GM18517 (cell line): Measurements from ENCODE around the gene CROCC2.

ENCODE experiments used
- ATAC-seq: cut with Tn5 transposase; IDR thresholded peaks from one replicate; pipeline ENCODE4 v1.9.1; 2021; ENCODE audit warnings: mild to moderate bottlenecking, moderate library complexity; ENCODE audit not compliant: unreplicated experiment

Gene CROCC2

GRCh38 chr2:240919786-240920782 is 13.9 kb downstream of the CROCC2 start:
- no peak for ATAC-seq

DNA sequence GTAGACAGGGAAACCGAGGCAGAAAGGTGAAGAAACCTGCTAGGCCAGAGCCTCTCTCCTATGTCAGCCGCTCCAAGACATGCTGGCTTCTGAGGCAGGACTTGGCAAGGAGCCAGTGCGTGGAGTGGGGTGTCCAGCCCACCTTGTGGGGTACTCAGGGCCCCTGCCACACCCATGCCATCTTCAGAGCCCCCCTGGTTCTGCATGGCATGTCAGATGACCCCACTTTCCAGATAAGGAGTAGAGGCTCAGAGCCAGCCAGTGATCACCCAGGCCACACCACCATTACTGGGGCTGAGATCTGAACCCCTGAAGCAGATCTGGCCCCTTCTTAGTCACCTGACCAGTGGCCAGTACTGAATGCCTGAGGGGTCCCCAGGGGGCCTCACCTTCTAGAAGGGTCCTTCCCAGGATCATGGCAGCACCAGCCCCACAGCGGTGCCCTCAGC is 14.7 kb downstream of the CROCC2 start:
- ATAC-seq, result no peak

- no peak for ATAC-seq
These were observed 15.3 kb downstream of the CROCC2 start for GRCh38 chr2:240921311-240921994.

DNA sequence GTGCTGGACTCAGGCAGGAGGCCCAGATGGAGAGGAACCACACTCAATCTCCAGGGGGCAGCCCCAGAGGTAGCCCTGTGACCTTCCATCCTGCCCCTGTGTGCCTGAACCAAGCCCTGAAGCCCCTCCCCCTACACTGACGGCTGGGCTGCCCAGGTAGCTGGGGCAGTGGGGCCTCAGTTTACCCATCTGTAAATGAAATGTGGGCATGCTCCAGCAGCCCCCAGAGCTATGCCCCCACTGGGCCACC is 15.8 kb downstream of the CROCC2 start:
- no peak for ATAC-seq

DNA sequence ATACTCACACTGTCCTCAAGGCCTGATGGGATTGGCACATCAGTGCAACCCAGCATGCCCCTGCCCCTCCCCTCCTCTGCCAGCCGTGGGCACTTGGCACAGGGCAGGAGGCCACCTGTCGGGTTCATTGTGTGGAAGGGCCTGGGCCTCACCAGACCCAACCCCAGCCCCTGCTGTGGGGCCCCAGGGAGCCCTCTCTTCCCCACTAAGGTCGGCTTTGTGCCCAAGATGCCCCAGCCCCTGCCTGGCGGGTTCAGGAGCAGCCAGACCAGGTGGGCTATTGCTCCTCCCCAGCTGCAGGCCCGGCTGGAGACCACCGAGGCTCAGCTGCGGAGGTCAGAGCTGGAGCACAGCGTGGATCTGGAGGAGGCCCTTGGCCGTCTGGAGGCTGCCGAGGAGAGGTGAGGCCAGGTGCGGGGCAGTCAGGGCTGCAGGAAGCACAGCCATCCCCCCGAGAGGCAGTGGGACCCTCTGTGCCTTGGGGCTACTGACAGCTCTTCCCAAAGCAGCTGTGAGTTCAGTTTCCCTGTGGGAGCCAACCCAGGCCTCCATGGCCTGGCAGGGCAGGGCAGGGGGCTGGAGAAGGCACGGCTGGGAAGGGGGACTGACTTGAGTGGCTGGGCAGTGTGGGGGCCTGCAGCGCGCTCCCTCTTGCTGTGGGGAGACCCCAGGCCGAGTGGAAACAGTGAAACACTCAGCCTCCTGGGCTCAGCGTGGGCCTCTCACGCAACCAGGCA is 16.3 kb downstream of the CROCC2 start:
- no peak for ATAC-seq

DNA sequence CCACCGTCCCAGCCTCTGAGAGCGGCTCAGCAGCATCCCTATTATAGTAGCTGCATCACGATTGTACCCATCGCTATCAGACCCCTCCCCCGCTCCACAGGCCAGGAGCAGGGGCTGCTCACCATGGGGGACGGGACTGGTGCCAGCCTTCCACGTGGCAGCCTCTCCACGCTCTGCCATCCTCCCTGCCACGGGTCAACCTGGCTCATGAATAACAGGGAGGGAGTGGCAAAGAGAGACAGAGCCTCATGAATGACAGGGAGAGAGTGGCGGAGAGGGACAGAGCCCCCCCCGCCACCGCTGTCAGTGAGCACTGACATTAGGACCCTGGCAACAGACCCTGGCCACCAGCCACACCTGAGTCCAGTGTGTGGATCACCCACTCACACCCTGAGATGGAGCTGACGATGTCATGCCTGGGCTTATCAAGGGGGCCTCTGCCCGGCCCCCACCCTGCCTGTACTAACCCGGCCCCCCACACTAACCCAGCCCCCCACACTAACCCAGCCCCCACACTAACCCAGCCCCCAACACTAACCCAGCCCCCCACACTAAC is 16.9 kb downstream of the CROCC2 start:
- no peak for ATAC-seq

DNA sequence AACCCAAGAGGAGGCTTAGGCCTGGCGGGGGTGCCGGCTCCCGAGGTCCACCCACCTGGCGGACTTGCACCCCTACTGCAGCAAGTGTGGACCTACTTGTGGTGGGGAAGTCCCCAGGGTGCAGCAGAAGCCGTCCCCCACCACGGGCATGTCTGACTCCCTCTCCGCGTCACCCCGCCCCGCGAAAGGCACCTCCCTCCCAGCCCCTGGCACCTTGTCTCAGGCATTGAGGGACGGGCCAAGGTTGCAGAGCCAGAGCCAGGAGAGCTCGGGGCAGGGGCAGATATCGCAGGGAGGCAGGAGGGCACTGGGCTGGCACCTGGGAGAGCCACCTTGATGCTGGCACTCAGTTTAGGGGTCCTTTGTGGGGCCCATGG is 19.0 kb downstream of the CROCC2 start:
- ATAC-seq, result no peak

DNA sequence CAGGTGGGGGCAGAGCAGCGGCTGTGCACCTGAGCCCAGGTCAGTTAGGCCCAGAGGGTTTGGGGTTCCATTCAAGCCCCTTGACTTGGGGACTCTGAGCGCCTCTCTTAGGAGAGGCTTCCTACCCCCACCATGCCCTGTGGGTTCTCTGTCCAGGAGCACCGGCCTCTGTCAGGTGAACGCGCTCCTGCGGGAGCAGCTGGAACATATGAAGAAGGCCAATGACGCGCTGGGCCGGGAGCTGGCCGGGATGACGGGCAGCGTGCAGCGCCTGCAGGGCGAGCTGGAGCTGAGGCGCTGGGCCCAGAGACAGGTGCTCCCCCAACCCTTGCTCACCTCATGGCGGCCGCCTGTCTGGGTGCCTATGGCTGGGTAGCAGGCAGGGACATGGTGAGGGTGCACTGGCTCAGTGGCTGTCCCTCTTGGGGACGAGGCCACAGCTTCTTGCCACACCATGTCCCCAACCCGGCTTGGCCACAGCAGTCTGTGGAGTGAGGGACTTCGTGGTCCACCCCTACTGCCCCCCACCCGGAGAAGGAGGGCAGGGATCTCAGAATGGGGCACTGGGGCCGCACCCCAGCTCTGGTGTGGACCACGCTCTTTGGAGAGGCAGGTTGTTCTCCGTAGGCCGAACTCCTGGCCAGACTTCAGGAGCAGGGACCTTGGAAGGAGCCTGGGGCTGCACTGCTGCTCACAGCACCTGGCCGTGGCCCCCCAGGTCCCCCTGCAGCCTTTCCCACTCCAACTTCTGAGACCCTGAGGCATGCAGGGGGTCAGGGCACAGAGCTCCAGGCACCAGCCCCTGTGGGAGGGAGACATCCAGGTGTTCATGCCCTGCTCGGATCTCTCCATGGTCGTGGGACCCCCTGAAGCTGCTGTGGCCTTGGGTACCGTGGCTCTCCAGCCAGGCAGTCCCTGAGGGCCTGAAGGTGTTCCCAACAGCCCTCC is 19.7 kb downstream of the CROCC2 start:
- no peak for ATAC-seq

GRCh38 chr2:240926516-240927389 is 20.6 kb downstream of the CROCC2 start:
- no peak for ATAC-seq

DNA sequence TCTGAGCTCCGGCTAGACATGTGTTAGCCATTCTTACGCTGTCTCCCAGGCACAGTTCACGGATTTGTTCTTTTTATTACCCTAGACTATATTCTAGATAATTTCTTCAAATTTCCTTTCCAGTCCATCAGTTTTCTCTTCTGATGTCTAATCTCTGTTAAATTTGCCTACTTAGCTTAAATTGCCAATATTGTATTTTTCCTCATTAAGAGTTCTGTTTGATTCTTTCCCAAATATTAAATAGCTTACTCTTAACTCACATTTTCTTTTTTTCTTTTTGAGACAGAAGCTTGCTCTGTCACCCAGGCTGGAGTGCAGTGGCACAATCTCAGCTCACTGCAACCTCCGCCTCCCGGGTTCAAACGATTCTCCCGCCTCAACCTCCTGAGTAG is 21.2 kb downstream of the CROCC2 start:
- no peak for ATAC-seq

DNA sequence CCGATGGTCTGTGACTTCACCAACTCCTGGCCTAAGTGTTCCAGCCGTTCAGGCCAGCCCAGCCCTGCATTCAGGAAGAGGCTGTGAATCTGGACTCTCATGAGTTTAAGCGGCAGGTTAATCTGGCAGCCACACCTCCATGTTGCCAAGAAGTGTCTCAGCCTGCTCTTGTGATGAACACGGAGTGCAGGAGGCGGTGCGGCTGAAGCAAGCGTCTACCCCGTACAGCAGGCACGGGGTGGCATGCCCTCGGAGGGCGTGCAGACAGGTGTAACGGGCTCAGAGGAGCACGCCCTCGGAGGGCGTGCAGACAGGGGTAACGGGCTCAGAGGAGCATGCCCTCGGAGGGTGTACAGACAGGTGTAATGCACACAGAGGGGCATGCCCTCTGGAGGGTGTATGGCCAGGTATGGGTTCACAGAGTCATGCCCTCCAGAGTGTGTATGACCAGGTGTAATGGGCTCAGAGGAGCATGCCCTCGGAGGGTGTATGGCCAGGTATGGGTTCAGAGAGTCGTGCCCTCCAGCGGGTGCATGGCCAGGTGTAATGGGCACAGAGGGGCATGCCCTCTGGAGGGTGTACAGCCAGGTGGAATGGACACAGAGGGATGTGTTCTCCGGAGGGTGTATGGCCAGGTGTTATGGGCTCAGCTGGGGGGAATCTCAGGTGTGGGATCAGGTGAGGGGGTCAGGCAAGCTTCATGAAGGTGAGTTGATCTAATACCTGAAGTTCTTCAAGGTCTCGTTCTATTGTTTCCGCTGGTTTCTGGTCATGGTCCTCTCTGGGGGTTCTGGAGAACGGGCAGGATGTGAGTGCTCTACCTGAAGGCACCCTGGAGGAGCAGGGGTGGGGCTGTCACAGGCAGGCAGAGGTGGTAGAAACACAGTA is 22.6 kb downstream of the CROCC2 start:
- ATAC-seq, result no peak

- no peak for ATAC-seq
These were observed 23.4 kb downstream of the CROCC2 start for GRCh38 chr2:240929364-240930095.

DNA sequence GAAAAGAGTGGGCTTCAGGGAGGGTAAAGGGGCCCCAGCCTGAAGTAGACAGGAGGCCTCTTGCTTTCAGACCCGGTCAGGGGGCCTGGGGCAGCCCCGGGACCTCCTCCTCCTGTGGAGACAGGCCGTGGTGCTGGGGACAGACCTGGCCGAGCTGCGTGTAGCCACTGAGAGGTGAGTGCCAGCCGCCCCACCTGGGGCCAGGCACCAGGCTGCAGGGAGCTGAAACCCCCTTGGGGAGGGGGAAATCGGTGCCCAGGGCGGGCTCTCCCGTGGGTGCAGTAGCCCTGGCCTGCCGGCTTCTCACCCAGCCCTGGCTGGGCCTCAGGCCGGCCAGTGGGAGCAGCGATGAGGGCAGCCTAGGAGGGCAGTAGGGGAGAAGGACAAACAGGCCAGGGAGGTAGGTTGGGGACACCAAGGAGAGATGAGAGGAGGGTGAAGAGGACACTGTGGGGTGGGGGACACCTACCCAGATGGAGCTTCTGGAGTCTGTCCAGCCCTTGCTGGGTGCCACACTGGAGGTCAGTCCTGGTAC is 24.0 kb downstream of the CROCC2 start:
- no peak for ATAC-seq

GRCh38 chr2:240930631-240931318 is 24.6 kb downstream of the CROCC2 start:
- ATAC-seq, result no peak

DNA sequence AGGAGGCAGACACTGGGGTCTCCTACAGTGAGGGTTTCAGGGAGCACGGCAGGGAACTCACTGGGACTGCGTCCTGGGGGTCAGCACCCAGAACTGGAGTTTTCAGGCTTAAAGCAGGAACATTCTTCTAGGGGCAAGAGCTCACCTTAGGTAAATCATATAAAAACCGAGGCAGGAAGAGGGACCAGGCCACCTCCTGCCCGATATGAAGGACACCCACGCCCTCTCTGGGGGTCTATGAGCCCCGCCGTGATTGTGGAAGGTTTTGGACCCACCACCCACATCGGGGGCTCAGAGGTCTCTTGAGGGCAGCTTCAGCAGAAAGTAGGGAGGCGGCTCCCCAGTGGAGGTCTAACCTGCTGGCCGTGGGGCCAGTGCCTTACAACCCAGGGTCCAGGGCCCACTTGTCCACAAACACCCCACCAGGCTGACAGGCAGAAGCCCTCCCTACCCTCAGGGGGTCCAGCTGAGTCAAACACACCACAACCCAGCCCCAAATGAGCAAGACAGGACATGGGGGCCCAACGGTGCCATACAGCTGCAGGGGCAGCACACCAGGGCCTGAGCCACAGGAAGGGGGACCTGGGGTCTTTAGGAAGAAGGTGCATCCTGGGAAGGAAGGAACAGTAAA is 25.3 kb downstream of the CROCC2 start:
- ATAC-seq, result no peak

GRCh38 chr2:240932001-240932723 is 26.0 kb downstream of the CROCC2 start:
- ATAC-seq, result no peak
